Tibial nerve (tissue), 4 donors: ENCODE results near the gene ZMPSTE24.
A peak's percentile ranks its signal among the peaks of the same experiment; 100 is the strongest.

Experiments
- EP300 ChIP-seq, 2 donors: sonication (generic); formaldehyde crosslinking; IDR thresholded peaks; one replicate each; pipeline ENCODE4 v1.6.1; 2017; ENCODE audit warnings: antibody characterized with exemption in 2 of 2, mild to moderate bottlenecking in 1 of 2
- POLR2A ChIP-seq, 2 donors: fragments of 450-650 bp; IDR thresholded peaks; one replicate each; pipeline ENCODE4 v1.6.1; 2017; ENCODE audit warnings: antibody characterized with exemption in 2 of 2, mild to moderate bottlenecking in 2 of 2, moderate library complexity in 2 of 2
- TF ChIP-seq, protein P1 (sequence below), 5 experiments: fragments of 200-600 bp in 3 of 5; fragments of 450-650 bp in 2 of 5; sonication (generic) in 3 of 5; IDR thresholded peaks; one replicate each; pipeline ENCODE4 v1.5.1; 2016 to 2019; ENCODE audit warnings: antibody characterized with exemption in 5 of 5, mild to moderate bottlenecking in 3 of 5, moderate library complexity in 2 of 5

GRCh38 chr1:40338745-40339419, 80.8 kb downstream of the ZMPSTE24 start:
- TF ChIP-seq, protein P1, sequence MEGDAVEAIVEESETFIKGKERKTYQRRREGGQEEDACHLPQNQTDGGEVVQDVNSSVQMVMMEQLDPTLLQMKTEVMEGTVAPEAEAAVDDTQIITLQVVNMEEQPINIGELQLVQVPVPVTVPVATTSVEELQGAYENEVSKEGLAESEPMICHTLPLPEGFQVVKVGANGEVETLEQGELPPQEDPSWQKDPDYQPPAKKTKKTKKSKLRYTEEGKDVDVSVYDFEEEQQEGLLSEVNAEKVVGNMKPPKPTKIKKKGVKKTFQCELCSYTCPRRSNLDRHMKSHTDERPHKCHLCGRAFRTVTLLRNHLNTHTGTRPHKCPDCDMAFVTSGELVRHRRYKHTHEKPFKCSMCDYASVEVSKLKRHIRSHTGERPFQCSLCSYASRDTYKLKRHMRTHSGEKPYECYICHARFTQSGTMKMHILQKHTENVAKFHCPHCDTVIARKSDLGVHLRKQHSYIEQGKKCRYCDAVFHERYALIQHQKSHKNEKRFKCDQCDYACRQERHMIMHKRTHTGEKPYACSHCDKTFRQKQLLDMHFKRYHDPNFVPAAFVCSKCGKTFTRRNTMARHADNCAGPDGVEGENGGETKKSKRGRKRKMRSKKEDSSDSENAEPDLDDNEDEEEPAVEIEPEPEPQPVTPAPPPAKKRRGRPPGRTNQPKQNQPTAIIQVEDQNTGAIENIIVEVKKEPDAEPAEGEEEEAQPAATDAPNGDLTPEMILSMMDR (IDR thresholded peaks at IDR 0.05), result peak; percentile 92 to 95 (median 94)
- TF ChIP-seq EP300 (IDR thresholded peaks at IDR 0.05) (no peak), POLR2A (IDR thresholded peaks at IDR 0.05) (no peak)
